ENCODE measurements around the gene ACYP2.
A peak's percentile ranks its signal among the peaks of the same experiment; 100 is the strongest.

Gene ACYP2

DNA sequence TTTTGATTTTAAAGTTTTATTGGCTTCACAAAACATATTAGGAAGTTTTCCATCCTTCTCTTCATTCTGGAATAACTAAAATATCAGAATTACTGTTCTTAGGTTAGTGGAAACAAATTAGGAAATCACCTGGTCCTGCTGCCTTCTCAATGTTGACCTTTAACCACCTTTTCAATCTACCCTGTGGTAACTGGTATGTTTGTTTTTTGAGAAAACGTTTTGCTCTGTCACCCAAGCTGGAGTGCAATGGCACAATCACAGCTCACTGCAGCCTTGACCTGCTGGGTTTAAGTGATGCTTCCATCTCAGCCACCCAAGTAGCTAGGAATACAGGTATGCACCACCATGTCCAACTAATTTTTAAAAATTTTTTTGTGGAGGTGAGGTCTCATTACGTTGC lies 28.4 kb downstream of the ACYP2 start:
- H3K9me3 ChIP-seq: no peaks in the 10 kb centered on the region
- no peaks in the 10 kb centered on the region for H3K27me3 ChIP-seq (ENCODE audit: low read depth)
- no peak for DNase-seq (ENCODE audit: low spot score in 2 of 2)
- H3K36me3 ChIP-seq (replicated peaks): no peaks in the 10 kb centered on the region
- H3K4me1 ChIP-seq: no peaks in the 10 kb centered on the region
- in situ Hi-C loops (cut with MboI; ENCODE audit: low sequenced_read_pairs): no loop called here
- H3K4me3 ChIP-seq: no peak overlapping the region

DNA sequence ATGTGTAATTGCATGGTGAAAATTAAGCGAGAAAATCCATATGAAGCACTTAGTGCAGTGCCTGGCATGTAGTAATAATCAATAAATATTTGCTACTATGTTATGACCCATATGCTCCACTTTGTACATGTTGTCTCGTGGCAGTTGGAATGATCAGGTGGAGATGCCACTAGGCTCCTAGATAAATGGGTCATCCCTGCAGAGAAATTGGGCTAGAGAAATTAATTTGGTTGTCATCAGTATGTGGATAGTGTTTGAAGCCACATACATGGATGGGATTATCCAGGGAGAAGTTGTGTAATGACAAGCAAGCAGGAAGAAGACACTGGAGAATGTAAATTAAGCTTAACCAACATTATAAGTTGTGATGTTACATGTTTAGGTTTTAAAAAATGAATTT lies 33.0 kb downstream of the ACYP2 start:
- Histone ChIP-seq H3K4me1 (no peaks in the 10 kb centered on the region), H3K27me3 (ENCODE audit: low read depth) (no peaks in the 10 kb centered on the region), H3K4me3 (no peak overlapping the region), H3K36me3 (replicated peaks) (no peaks in the 10 kb centered on the region), H3K9me3 (no peaks in the 10 kb centered on the region)
- DNase-seq (ENCODE audit: low spot score in 2 of 2): no peak
- in situ Hi-C loops (cut with MboI; ENCODE audit: low sequenced_read_pairs): no loop called here

DNA sequence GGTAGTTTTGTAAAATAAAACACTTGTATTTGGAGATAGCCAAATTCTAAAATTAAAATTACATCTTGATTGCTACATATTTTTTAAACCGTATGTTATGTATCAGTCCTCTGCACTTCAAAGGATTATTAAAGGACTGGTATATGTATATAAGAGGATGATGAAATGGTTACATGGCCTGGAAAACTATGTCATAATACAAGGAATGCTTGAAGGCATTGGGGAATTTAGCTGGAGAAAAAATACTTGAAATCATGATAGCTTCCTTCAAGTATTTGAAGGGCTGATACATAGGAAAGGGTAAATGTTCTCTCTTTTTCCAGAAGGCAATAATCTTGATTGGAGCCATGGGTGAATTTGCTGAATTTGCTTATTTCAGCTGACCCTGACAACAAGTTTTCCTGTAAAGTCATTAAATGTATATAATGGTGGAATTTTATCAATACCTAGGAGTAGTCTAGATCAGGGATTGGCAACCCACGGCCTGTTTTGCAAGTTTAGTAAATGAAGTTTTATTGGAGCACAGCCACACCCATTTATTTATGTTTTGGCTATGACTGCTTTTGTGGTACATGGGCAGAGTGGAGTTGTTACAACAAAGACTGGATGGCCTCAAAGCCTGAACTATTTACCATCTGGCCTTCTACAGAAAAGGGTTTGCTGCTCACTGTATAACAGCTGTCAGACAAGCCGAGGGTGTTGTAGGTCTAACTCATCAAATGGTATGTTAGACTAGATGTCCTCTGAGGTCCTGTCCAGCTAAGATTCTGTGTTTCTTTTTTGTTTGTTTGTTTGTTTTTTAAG lies 34.4 kb downstream of the ACYP2 start:
- no peaks in the 10 kb centered on the region for H3K27me3 ChIP-seq (ENCODE audit: low read depth)
- H3K9me3 ChIP-seq: no peaks in the 10 kb centered on the region
- DNase-seq (ENCODE audit: low spot score in 2 of 2): no peak
- in situ Hi-C loops (cut with MboI; ENCODE audit: low sequenced_read_pairs): no loop called here
- H3K36me3 ChIP-seq (replicated peaks): no peaks in the 10 kb centered on the region
- H3K4me3 ChIP-seq: no peak overlapping the region
- no peaks in the 10 kb centered on the region for H3K4me1 ChIP-seq

DNA sequence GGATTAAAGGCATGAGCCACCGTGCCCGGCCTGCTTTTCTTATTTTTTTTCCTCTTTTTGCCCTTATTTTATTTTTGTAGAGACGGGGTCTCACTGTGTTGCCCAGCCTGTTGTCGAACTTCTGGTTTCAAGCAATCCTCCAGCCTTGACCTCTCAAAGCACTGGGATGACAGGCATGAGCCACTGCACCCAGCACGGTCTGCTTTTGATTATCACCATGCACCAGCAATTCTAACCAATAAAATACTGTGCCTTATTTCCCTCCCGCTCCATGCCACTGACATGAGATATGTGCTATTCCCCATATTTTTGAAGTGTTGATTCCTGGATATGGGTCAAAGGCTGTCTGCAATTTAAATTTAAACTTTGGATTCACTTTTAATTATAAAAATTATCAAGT lies 42.9 kb downstream of the ACYP2 start:
- no peaks in the 10 kb centered on the region for H3K9me3 ChIP-seq
- H3K36me3 ChIP-seq (replicated peaks): no peaks in the 10 kb centered on the region
- in situ Hi-C loops (cut with MboI; ENCODE audit: low sequenced_read_pairs): no loop called here
- no peaks in the 10 kb centered on the region; the same call in 1 of the 2 replicates for H3K4me1 ChIP-seq
- no peaks in the 10 kb centered on the region for H3K27me3 ChIP-seq (ENCODE audit: low read depth)
- DNase-seq (ENCODE audit: low spot score in 2 of 2): no peak
- no peak overlapping the region for H3K4me3 ChIP-seq

DNA sequence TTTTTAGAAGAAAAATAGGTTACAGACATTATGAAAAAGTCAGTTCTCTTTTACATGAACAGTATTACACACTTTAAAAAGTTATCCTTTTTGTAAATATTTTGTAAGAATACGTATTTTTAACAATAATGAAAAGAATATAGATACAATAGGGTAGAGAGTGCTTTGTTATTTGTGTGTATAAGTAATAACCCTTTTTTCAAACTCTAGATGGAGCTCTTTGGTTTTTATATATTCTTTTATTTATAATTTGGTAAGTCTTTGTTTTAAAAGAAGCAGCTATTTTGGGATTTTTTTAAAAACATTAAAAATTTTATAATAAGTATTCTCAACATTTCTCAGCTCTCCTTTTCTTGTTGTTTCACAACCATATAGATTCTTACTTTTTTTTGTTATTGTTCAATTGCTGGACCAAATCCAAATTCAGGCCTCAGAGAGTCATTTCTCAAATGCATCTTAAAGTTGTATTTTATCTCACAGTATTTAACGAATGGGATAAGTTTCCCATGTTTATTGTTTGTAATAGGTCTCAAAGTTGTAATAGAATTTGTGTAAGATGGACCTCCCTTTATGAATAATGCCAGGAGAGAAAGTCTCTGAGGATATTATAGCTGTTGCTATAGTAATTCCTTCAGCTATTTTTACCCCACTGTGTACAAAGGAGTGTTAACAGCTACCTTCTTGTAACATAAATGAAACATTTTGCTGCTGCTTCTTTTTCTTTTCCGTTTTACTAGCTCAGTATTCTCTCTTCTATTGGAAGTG lies 46.4 kb downstream of the ACYP2 start:
- no peak for DNase-seq (ENCODE audit: low spot score in 2 of 2)
- no peak overlapping the region for H3K4me3 ChIP-seq
- H3K27me3 ChIP-seq (ENCODE audit: low read depth): no peaks in the 10 kb centered on the region
- peaks cover 3% of the 10 kb centered on the region; the same call in 1 of the 2 replicates for H3K4me1 ChIP-seq
- H3K9me3 ChIP-seq: no peaks in the 10 kb centered on the region
- no peaks in the 10 kb centered on the region for H3K36me3 ChIP-seq (replicated peaks)
- in situ Hi-C loops (cut with MboI; ENCODE audit: low sequenced_read_pairs): no loop called here

DNA sequence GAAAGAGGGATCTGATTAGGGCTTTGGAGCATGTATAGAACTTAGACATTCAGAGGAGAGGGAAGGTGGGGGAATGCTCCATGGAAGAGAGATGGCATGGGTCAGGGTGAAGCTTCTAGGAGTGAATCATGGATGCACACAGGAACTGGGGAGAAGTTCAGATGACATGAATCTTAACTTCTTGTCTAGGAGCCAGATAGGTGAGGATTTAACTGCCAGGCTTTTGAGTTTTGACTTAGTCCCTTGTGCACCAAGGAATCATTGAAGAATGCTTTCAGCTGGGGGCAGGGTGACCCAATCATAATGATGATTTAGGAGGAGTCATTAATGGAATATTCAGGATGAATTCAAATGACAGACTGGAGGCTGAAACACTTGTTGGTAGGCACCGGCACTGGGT lies 48.7 kb downstream of the ACYP2 start:
- Histone ChIP-seq H3K4me3 (no peak overlapping the region), H3K27me3 (ENCODE audit: low read depth) (no peaks in the 10 kb centered on the region), H3K9me3 (no peaks in the 10 kb centered on the region), H3K36me3 (replicated peaks) (no peaks in the 10 kb centered on the region), H3K4me1 (peaks cover 3% of the 10 kb centered on the region; the same call in 1 of the 2 replicates)
- DNase-seq (ENCODE audit: low spot score in 2 of 2): no peak
- in situ Hi-C loops (cut with MboI; ENCODE audit: low sequenced_read_pairs): no loop called here

DNA sequence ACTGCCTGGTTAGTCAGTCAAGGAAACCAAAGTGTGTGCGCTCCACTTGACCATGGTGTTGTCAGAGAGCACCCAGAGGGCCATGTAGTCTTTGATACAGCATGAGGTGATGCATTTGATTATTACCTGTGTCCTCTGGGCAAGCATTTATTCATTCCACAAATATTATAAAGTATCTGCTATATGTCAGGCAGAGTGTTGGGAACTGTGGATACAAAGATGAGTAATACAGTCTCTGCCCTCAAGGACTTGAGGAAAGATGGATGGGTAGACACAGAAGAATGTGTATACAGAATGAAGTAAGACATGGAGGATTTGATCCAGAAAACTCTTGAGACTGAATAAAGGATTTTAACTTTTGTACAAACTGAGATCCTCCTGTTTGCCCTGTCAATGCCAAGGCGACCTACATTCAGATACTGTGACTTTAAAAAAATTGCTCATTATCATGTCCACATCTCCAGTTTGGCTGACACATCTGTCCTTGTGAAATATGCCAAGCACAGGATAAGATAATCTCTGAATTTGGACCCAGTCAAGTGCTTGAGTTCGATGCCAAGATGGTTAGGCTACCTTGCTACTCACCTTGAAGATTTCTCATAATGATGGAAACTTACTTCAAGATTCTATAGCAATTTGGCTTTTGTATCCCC lies 50.8 kb downstream of the ACYP2 start:
- no peaks in the 10 kb centered on the region for H3K36me3 ChIP-seq (replicated peaks)
- DNase-seq (ENCODE audit: low spot score in 2 of 2): no peak
- in situ Hi-C loops (cut with MboI; ENCODE audit: low sequenced_read_pairs): no loop called here
- H3K4me3 ChIP-seq: no peak overlapping the region
- H3K9me3 ChIP-seq: no peaks in the 10 kb centered on the region
- H3K27me3 ChIP-seq (ENCODE audit: low read depth): no peaks in the 10 kb centered on the region
- peaks cover 3% of the 10 kb centered on the region; the same call in 1 of the 2 replicates for H3K4me1 ChIP-seq

DNA sequence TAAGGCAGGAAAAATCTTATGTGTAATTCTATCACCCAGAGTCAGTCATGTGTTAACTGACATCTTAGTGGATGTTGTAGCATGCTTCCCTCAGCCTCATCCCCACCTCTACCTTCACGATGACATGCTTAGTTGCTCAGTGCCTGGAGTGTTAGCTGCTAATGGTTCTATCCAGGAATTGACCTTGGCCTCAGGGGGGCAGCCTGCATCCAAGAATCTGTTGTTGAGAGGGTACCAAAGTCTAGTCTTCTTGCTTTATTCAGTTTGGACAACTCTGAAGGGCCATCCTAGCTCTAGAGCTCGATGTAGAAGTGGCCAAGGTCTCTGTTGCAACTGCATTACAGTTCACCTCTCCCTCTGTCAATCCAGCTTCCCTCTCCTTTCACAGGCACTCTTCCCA lies 61.2 kb downstream of the ACYP2 start:
- DNase-seq (ENCODE audit: low spot score in 2 of 2): peak in 1 of 2 experiments; percentile 48
- no peak overlapping the region for H3K4me3 ChIP-seq
- no peaks in the 10 kb centered on the region for H3K27me3 ChIP-seq (ENCODE audit: low read depth)
- no peaks in the 10 kb centered on the region for H3K9me3 ChIP-seq
- no peaks in the 10 kb centered on the region for H3K36me3 ChIP-seq (replicated peaks)
- no peaks in the 10 kb centered on the region; the same call in 1 of the 2 replicates for H3K4me1 ChIP-seq
- in situ Hi-C loops (cut with MboI; ENCODE audit: low sequenced_read_pairs): no loop called here

DNA sequence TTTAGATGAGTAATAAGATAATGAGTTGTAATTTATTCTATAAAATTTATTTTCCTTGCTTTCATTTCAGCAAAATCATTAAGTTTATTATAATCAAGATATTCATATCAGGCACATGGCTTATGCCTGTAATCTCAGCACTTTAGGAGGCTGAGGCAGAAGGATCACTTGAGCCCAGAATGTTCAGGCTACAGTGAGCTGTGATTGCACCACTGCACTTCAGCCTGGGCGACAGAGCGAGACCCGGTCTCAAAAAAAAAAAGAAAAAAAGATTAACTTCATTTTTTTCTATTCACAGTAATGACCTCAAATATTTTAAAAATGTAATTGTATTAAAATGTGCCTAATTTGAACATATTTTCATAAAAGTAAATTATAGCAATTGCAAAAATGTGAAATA lies 67.9 kb downstream of the ACYP2 start:
- Histone ChIP-seq H3K36me3 (replicated peaks) (no peaks in the 10 kb centered on the region), H3K27me3 (ENCODE audit: low read depth) (no peaks in the 10 kb centered on the region), H3K4me3 (no peak overlapping the region), H3K4me1 (no peaks in the 10 kb centered on the region; the same call in 1 of the 2 replicates), H3K9me3 (0 out of 2 replicates have a peak, but pooled peaks cover 2% of the 10 kb centered on the region)
- DNase-seq (ENCODE audit: low spot score in 2 of 2): no peak
- in situ Hi-C loops (cut with MboI; ENCODE audit: low sequenced_read_pairs): no loop called here

DNA sequence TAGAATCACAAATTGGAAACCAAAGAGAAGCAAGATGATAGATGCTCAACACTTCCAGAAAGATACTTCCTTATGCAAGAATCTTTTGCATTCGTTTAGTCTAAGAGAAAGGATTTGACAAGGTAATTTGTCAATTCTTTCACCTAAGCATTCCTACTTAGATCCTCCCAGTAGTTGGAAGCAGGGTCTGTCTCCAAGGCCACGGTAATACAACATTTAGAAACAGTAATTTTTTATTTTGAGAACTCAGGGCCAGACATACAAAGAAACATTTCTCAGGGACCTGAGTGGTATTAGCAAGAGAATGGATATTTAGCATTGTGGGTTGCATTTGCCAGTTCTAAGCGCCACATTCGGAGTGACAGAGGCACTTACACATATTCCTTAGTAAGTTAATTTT lies 68.6 kb downstream of the ACYP2 start:
- in situ Hi-C loops (cut with MboI; ENCODE audit: low sequenced_read_pairs): no loop called here
- Histone ChIP-seq H3K9me3 (0 out of 2 replicates have a peak, but pooled peaks cover 2% of the 10 kb centered on the region), H3K4me3 (no peak overlapping the region), H3K27me3 (ENCODE audit: low read depth) (no peaks in the 10 kb centered on the region), H3K4me1 (no peaks in the 10 kb centered on the region), H3K36me3 (replicated peaks) (no peaks in the 10 kb centered on the region)
- DNase-seq (ENCODE audit: low spot score in 2 of 2): no peak

DNA sequence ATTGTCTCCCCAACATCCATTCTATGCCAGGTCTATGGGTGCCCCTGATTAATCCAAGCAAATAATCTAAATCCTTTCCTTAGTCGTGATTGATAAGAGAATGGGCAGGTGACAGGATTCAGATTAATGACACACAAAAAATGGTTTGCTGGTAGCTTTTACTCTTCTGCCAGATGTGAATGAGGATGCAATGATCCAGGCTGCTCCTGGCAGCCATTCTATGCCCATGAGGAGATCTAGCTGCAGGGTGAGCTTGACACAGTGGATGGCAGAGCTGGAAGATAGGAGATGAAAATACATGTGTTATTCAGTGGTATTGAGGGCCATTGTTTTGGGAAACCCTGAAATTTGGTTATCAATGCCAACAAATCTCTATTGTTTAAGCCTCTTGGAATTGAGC lies 69.7 kb downstream of the ACYP2 start:
- in situ Hi-C loops (cut with MboI; ENCODE audit: low sequenced_read_pairs): no loop called here
- H3K27me3 ChIP-seq (ENCODE audit: low read depth): no peaks in the 10 kb centered on the region
- DNase-seq (ENCODE audit: low spot score in 2 of 2): no peak

DNA sequence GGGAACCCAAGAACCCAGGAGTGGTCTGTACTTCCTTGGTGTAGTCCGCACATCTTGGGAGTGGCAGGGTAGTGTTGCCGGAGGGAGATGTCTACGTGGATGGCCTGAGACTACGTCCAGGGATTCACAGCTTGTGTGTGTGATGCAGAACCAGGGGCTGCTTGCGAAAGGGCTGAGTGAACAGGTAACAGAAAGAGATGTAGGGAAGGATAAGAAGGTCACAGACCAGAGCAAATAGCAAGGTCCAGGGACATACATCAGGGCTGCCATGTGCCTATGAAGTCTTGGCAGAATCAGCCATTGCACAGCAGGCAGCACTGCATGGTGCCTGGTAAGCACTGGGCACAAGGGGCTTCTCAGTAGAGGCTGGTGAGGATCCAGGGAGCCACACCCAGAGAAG lies 71.9 kb downstream of the ACYP2 start:
- no peaks in the 10 kb centered on the region for H3K27me3 ChIP-seq (ENCODE audit: low read depth)
- no peak overlapping the region for H3K4me3 ChIP-seq
- no peaks in the 10 kb centered on the region for H3K36me3 ChIP-seq (replicated peaks)
- in situ Hi-C loops (cut with MboI; ENCODE audit: low sequenced_read_pairs): no loop called here
- DNase-seq (ENCODE audit: low spot score in 2 of 2): no peak
- 0 out of 2 replicates have a peak, but pooled peaks cover 2% of the 10 kb centered on the region for H3K9me3 ChIP-seq
- H3K4me1 ChIP-seq: no peaks in the 10 kb centered on the region

More for the DNA sequence above, 69.7 kb downstream of the ACYP2 start:
- Histone ChIP-seq H3K4me3 (no peak overlapping the region), H3K9me3 (0 out of 2 replicates have a peak, but pooled peaks cover 2% of the 10 kb centered on the region), H3K4me1 (no peaks in the 10 kb centered on the region), H3K36me3 (replicated peaks) (no peaks in the 10 kb centered on the region)

DNA sequence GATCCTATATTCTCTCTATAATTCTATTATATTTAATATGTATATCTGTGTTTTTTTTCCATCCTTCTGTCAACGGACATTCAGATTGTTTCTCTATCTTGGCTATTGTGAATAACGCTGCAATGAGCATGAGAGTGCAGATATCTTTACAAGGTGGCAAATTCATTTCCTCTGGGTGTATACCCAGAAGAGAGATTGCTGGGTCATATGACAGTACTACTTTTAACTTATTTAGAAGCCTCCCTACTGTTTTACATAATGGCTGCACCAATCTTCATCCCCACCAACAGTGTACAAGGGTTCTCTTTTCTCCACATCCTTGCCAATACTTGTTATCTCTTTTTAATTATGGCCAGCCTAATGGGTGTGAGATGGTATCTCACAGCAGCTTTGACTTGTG lies 74.1 kb downstream of the ACYP2 start:
- H3K27me3 ChIP-seq (ENCODE audit: low read depth): no peaks in the 10 kb centered on the region
- H3K4me3 ChIP-seq: no peak overlapping the region
- no peaks in the 10 kb centered on the region for H3K4me1 ChIP-seq
- H3K9me3 ChIP-seq: 0 out of 2 replicates have a peak, but pooled peaks cover 2% of the 10 kb centered on the region
- in situ Hi-C loops (cut with MboI; ENCODE audit: low sequenced_read_pairs): no loop called here
- DNase-seq (ENCODE audit: low spot score in 2 of 2): no peak
- H3K36me3 ChIP-seq (replicated peaks): no peaks in the 10 kb centered on the region
